Nucleus accumbens (tissue), 56 donors: Measurements from ENCODE around the gene NPL.

ENCODE experiments used
- DNase-seq, 56 donors: peaks; one replicate each; lab custom pipeline; 2025; lab: John Stamatoyannopoulos, UW

NPL gene, protein sequence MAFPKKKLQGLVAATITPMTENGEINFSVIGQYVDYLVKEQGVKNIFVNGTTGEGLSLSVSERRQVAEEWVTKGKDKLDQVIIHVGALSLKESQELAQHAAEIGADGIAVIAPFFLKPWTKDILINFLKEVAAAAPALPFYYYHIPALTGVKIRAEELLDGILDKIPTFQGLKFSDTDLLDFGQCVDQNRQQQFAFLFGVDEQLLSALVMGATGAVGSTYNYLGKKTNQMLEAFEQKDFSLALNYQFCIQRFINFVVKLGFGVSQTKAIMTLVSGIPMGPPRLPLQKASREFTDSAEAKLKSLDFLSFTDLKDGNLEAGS

DNA sequence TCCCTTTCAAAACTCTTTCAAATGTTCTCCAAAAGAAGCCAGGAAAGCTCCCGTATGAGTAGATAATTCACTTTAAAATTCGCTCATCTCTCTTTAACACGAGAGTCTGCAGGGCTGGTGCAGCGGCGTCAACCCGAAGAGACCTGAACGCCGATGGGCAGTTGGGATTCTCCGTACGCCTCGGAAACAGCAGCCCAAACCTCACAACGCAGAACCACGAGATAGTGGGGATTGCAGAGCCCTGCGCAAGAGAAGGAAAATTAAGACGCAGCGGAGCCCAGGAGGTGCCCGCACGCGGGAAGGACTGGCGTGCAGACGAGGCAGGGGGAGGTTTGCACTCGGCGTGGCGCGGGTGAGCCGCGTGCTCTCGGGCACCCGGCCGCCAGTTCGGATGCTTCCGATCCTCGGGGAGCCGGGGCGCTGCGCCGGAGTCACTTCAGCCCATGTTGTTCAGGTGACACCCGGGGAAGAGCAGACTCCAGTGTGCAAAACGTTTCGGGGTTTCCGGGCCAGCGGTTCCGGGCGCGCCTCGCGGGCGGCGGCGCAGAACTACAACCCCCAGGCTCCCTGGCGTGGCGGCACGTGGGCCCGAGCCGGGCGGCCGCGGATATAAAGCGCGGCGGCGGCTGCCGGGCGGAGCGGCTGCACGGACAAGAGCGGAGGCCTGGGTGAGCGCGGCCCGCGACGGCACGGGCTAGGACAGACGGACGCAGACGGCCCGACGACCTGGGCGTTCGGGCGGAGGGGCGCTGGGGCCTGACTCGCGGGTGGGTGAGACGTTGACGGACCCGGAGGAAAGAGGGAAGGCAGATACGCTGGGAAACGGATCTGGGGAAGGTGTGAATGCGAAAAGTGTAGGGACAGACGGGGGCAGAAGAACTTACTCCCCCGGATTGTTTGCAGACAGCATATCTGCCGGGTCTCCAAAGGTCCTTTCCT, at the start of gene NPL:
Gene NPL (plus strand): TSS at position 636 of the 939 bp plus-strand sequence. CDS start 4,599 bp downstream, outside the sequence.
- peak in 55 of 56 donors; percentile 20 to 89 (median 75) for DNase-seq

DNA sequence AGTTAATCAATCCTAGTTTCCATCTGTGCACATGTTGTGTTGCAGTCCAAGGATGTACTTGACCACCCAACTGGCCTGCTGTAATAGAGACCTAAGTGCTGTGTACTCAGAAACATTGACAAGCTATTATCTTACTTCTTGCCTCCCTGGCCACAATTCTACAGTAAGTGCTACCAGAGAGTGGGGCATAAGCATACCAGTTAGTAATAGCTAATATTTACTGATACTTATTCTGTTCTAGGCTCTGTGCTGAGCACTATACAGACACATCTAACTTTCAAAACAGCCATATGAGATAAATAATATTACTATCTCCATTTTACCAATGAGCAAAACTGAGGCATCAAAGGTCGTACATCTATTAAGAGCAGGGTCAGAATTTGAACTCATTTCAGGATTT, 49.5 kb upstream of the NPL start:
- no peak for DNase-seq

DNA sequence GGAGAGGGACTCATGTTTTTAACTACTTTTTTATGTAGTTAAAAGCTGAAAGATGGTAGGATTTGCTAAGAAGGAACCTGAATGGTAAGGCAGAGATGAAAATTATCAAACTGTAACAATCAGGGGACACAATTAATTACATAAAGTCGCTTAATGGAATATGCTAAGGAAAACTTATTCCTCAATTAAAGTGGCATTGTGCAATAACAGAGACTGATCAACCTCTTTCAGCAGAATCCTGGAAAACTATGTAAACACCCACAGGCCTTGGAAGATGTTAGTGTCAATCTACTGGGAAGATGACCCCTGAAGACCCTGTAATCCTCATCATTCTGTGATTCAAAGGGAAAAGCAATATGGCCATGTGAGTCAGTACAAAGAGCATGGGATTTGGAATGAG, 46.8 kb upstream of the NPL start:
- DNase-seq = no peak

DNA sequence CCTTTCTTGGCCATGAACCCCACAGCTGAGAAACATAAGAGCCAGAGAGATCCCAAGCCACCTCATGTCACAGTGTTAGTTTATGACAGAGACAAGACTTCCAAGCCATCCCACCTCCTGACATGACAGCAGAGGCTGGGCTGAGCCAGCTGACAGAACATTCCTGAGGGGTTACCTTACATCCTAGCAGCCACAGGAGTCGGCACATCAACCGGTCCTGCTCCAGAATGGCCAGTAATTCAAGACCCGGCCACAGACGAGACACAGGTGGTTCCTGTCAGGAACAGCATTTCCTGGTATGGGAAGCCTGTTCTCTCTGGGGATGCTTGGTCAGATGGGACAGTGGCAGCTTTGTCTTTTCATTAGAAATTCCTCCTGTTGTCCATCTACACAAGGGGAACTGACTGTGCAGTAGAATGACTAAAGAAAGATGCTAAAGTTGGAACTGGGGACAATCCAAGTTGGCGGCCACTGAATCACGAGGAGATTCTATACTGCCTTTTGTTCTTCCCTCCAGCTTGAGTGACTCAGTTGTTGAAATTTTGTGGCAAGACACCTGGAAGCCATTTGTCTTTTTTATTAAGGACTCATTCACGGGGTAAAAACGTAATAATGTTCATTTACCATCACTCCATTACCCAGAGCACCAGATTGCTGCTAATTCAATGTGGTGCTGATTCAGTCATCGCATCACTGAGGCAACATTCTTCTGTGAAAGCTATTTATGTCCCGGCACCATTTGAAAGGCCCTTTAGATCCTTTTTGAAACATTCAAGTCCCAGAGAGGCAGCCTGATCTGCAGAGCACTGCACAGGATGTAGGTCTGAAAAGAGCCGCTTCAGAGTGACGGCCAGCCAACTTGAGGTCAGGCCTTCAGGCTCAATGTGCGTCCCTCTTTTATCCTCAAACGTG, 37.2 kb upstream of the NPL start:
- DNase-seq = peak in 27 of 56 donors; percentile 6 to 66 (median 29)

DNA sequence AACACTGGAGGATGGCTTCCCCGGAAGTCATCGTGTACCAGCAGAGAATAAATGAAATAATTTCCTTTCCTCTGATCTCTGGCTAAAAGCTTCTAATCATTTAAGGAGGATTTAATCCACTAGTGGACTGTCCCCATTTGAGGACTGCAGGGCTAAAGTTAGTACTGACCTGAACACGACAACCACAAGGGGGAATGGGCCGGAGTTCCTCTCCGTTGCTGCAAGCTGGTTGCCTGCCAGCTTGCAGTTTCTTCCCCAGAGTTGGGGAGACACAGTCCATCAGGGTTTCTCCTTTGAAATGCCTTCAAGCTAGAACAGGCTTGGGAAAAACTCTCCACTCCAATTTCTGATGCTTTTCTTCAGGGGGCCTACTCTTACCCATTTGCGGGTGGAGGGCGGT, 35.5 kb upstream of the NPL start:
- DNase-seq = no peak

DNA sequence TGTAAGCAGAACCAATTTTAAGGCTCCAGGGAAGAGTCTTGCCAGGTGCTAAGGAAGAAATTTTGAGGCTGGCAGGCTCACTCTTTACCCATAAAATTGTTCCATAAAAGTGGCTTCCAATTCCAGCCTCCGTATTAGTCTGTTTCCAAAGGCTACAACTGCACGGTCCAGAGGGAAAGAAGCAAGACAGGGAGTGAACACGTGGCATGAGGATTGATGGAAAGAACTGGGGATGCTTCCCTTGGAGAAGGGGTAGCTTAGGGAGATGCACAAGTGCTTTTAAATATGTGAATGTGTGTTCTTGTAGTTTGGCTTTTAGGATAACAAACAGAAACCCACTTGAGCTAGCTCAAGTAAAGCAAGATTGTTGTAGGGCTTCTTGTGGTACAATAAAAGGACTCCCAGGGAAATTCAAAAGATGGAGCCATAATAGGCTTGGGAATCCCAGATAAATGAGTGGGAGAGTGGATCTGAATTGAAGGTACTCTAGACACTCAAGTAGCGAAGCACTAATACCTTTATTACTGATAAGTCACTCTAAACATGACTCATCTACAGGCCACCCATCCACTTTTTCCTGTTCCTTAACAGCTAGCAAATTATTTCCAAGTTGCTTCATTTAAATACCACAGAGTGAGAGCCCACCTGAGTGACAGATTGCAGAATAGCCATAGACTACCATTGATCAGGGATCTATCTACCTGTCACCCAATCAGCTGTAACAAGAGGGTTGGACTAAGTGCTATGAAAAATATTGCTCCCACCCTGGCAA, 34.8 kb upstream of the NPL start:
- no peak for DNase-seq

DNA sequence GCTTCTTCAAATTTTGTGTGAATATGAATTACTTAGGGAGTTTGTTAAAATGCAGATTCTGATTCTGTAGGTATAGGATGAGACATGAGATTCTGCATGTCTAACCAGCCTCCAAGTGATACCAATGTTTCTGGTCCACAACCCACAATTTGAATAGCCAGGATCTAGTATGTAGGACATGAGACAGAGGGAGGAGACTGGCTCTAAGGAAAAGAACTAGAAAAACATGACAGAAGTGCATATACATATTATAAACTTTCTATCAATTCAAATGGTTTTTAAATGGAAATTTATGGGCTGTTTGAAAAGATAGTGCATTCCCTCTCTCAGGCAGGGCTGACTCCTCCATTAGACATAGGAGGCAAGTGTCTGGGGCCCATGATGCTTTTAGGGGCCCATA, 33.9 kb upstream of the NPL start:
- no peak for DNase-seq

DNA sequence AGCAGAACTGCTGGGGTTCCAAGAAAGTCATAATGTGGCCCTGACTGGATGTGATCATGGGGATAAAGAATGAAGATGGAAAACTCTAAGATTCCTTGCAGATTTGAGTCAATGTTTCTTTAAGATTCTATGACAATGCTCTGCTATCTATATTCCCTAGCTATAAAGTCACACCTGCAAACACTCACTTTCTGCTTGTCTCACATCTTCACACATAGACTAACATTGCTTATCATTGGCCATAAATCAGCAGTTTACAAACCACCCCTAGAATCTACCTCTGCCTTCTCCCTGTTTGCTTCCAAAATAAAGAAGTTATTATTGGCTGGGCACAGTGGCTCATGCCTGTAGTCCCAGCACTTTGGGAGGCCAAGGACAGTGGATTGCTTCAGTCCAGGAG, 33.1 kb upstream of the NPL start:
- DNase-seq = no peak

DNA sequence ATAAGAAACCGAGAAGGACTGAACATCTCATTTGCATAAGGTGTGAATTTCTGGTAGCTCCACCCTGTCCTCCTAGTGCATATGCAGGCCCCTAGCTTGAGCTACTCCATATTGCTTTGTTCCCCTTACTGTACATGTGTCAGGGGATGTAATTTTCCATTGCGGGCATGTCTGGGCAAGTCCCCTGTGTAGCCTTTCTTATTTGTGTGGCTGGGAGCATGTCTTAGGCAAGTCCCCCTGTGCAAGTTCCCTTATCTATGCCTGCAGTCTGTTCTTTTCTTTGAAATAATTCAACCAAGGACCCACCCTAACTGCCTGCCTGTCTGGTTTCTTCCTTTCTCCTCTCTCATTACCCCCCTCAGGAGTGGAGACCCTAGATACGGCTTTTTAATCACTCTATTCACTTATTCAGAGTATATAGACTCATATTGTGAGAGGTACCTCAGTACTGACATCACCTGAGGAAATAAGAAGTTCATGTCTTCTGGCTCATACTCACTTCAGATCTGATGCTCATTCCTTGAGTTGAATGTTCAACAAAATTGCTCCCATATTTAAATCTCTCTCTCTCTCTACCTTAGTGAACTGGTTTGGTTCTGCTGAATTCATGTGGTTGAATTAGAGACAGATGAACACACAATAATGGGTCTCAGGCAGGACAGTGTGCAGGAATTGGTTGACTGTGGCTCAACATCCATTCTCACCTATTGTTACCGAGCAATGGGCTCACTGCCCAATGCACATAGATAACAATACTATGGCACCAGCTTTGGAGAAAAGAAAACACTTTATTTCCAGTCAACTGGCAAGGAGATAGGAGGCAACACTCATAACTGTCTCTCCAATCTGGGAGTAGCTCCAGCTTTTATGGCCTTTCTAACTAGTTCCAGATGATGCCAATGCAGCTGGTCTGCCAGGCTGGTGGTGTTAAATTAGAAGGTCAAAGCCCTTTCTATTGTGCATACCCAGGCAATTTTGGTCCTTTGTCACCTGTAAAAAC, 27.9 kb upstream of the NPL start:
- DNase-seq = peak in 2 of 56 donors; percentile 2 to 28

DNA sequence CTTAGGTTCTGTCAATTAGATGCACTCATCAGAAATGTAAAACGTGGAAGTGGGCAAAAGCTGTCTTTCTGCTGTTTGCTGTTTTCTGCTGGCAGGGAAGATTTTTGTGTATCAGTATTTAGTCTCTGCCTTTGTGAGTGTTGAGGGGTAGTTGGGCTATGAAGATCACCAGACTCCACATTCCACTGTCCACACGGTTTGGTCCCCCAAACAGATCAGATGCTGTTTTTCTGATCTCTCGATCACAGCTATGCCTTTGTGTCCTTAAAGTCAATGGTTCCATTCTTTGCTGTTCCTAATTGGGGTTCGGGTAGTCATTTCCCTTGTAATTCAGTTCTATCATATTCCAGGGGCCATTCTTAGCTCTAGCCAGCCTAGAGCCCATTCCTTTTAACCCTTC, 27.0 kb upstream of the NPL start:
- DNase-seq = peak in 10 of 56 donors; percentile 6 to 27 (median 10)

DNA sequence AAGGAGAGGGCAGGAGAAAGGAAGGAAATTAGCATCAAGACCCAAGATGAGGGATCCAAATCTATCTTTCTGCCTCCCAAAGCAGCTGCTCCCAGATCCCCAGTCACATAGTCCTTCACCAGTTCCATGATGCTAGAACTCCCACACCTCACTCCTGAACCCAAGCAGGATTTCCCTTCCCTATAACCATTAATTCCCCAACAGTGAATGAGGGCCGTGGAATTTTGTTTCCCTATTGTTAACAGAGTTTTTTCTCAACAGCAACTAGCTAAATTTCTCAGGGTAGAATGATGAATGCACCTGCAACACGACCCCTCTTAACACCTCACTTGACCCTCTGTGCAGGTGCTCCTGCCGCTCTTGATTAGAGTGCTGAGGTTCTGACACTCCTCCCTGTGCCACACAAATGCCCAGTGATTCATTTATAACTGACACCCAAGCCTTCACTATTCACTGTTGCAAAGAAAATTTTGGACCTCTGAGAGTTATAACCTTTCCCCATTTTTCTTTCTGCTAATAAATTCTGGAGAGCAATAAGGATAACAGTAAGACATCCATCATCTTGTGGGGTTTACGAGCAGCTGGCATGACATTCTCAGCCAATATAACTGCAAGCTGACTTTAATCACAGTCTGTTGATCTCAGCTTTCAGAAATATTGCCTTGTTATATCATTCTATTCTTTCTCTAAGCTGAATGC, 25.4 kb upstream of the NPL start:
- no peak for DNase-seq

DNA sequence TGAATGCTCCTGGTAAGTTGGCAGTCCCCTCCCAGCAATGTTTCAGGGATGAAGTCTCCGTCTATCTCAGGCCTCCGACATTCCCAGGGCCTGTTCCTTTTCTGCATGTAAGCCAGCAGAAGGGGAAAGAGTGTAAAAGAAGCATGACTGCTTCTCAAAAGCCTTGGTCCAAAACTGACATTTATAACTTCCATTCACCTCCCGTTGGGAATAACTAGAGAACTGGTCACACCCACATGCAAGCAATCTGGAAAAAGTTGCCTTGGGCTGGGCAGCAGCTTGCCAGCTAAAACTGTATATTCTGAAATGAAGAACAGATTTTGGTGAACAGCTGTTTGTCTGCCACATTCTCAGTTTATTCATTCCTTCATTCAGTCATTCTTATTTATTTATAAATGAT, 24.2 kb upstream of the NPL start:
- DNase-seq = no peak

DNA sequence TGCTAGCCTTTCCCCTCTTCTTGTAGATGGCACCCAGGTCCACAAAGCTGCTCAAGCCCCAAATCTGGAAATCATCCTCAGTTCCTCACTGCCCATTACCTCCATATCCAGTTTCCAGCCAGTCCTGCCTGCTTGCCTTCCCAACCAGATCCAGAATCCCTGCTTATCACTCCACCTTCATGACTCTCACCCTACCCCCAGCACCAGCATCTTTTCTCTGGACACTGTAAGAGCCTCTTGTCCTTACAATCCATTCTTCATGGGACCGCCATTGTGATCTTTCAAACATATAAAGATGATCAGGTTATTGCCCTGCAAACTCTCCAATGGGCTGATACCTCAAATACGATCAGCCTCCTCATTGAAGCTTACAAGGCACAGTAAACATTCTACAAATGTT, 23.5 kb upstream of the NPL start:
- no peak for DNase-seq

DNA sequence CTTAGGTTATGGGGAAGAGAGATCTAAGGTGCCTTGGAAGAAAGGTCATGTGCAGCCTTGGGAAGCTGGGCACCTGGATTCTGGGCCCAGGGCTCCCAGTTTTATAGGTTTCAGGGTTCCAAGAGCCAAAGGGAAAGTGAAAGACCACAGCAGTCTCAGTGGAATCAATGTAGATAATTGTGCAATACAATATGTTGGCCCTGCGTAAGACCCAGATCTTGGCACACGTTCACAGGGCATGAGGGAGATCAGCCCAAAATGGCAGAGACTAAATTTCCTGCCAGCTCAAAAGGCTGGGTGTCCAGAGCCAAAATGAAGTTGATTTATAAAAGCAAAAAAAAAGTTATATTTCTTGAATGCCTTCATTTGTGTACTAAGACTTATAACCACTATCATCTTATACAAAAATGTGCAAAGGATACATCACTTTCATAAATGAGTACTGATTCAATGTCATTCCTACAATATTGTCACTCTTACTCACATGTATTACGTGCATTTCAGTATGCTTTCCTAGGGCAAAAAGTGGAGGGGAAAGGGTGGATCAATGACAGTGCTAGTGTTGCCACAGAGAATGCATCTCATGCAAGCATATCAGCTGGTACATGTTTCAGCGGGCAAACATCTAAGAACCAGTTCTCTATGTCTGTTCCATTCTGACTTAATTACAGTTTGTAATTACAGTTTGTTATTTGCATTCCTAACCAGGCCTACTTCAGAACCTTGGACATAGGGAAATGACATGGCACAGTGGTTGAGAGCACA, 22.5 kb upstream of the NPL start:
- DNase-seq = no peak

DNA sequence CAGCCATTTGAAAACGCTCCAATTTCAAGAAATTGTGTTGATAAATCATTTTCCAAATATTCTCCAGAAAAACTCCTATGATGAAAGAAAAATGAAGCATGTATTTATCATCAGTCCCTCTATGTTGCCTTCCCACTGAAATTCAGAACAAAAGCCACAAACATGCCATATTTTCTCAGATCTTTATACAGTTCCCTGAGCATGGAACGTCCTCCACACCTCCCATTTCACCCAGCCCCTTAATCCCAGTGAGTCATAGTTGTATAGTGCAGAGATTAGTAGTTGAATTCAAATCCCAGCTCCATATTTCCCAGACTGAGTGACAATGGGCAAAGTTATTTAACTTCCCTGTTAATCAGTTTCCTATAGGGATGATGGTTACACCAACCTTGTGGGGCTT, 20.6 kb upstream of the NPL start:
- no peak for DNase-seq

DNA sequence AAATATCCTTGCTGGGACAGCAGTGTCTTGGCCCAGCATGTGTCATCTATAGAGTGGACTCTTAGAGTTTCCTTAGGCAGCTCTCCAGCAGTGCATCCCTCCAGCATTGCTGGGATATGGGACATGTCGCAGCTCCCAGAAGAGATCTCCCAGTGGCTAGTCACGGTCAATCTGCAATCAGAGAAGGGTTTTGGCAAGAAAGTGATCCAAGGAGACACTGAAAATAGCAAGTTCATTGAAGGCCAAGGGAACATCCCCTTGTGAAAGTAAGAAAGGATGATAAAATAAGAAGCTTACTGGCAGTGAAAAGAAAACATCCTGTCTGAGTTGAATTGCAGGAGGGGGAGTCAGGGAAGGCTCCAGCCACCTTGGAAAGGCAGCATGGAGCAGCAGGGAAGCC, 19.3 kb upstream of the NPL start:
- no peak for DNase-seq
